ENCODE results near the gene GRIN2C.

GRIN2C gene

GRCh38 chr17:74848656-74849399, 10.9 kb downstream of the GRIN2C start:
- no peak overlapping the region for H3K27ac ChIP-seq
- no peak for TF ChIP-seq ZFX (IDR thresholded peaks at IDR 0.05; ENCODE audit: borderline replicate concordance)
- TF ChIP-seq CTCF (IDR thresholded peaks at IDR 0.05) = no peak

- no peak overlapping the region for H3K27ac ChIP-seq
- no peak for TF ChIP-seq ZFX (IDR thresholded peaks at IDR 0.05; ENCODE audit: borderline replicate concordance)
- no peak for TF ChIP-seq CTCF (IDR thresholded peaks at IDR 0.05)
Observed at GRCh38 chr17:74846621-74847020, 13.1 kb downstream of the GRIN2C start.

GRCh38 chr17:74843352-74843627, 16.4 kb downstream of the GRIN2C start:
- H3K27ac ChIP-seq = no peak overlapping the region
- TF ChIP-seq ZFX (IDR thresholded peaks at IDR 0.05; ENCODE audit: borderline replicate concordance) (no peak), CTCF (IDR thresholded peaks at IDR 0.05) (no peak)

GRCh38 chr17:74842599-74843351, 16.9 kb downstream of the GRIN2C start:
- peak overlapping the region; percentile 25; the same call in 1 of the 2 replicates for H3K27ac ChIP-seq
- TF ChIP-seq ZFX (IDR thresholded peaks at IDR 0.05; ENCODE audit: borderline replicate concordance) = no peak
- peak; percentile 87 for TF ChIP-seq CTCF (IDR thresholded peaks at IDR 0.05)

- no peak for TF ChIP-seq CTCF (IDR thresholded peaks at IDR 0.05)
- no peak for TF ChIP-seq ZFX (IDR thresholded peaks at IDR 0.05; ENCODE audit: borderline replicate concordance)
- 0 out of 2 replicates have a peak overlapping the region, but pooled peaks have one; percentile 25 for H3K27ac ChIP-seq
Observed at GRCh38 chr17:74842146-74842598, 17.5 kb downstream of the GRIN2C start.

GRCh38 chr17:74840989-74841666, 18.6 kb downstream of the GRIN2C start:
- H3K27ac ChIP-seq = no peak overlapping the region
- TF ChIP-seq ZFX (IDR thresholded peaks at IDR 0.05; ENCODE audit: borderline replicate concordance) (no peak), CTCF (IDR thresholded peaks at IDR 0.05) (no peak)

Measured in 22Rv1 (cell line).